IMR-90 (cell line): ENCODE results near the gene GLB1L. TPM values are rescaled to one million over a fixed set of nuclear protein-coding genes. Genes with fewer than 3 reads are reported as not detected.

Experiments used
- ATAC-seq: fragments of 200-7000 bp; cut with Tn5 transposase; 2 replicates; pipeline ENCODE4 v1.9.1; 2020; ENCODE audit warnings: low read depth, mild to moderate bottlenecking, moderate library complexity
- BruUV-seq: library from RNA; stranded (reverse); fragments of 400-500 nt; replicated peaks from 2 replicates; lab custom pipeline; 2021; lab: Mats Ljungman, UMichigan
- CTCF ChIA-PET: fragments of 300-600 bp; formaldehyde crosslinking; extraction: SDS; loops from one replicate; lab custom pipeline; 2021; ENCODE audit warnings: antibody characterized with exemption; lab: Yijun Ruan, JAX
- POLR2A ChIA-PET: fragments of 300-600 bp; sonication (Branson Sonifier 250); formaldehyde crosslinking; loops from one replicate; lab custom pipeline; 2022; ENCODE audit warnings: antibody characterized with exemption; ENCODE audit not compliant: unreplicated experiment; lab: Charles Lee
- DNase-seq: peaks from one replicate; pipeline ENCODE4 v3.0.0; 2013
- H2AFZ ChIP-seq: replicated peaks from 2 replicates; pipeline ENCODE3; 2013; ENCODE audit warnings: low read length, mild to moderate bottlenecking; ENCODE audit not compliant: poor library complexity
- H2AK5ac ChIP-seq: 2 replicates; pipeline ENCODE4 v1.6.1; 2013; ENCODE audit warnings: low read depth, low read length, inconsistent platforms
- H2AK9ac ChIP-seq: replicated peaks from 2 replicates; pipeline ENCODE3; 2013; ENCODE audit warnings: mild to moderate bottlenecking, low read depth, low read length, moderate library complexity; ENCODE audit not compliant: poor library complexity
- H2BK120ac ChIP-seq: 2 replicates; pipeline ENCODE4 v1.6.1; 2013; ENCODE audit warnings: low read depth, low read length, inconsistent platforms
- H2BK15ac ChIP-seq: 3 replicates; pipeline ENCODE4 v1.6.1; 2013; ENCODE audit warnings: low read depth, low read length, inconsistent platforms
- H2BK20ac ChIP-seq: 2 replicates; pipeline ENCODE4 v1.6.1; 2013; ENCODE audit warnings: low read depth, mild to moderate bottlenecking, inconsistent platforms, low read length, moderate library complexity
- H2BK5ac ChIP-seq: 2 replicates; pipeline ENCODE4 v1.6.1; 2013; ENCODE audit warnings: mild to moderate bottlenecking, low read depth, low read length, inconsistent platforms; ENCODE audit not compliant: poor library complexity, severe bottlenecking
- H3K14ac ChIP-seq: replicated peaks from 2 replicates; pipeline ENCODE4 v1.6.1; 2013; ENCODE audit warnings: low read depth, low read length, inconsistent platforms
- H3K18ac ChIP-seq: 2 replicates; pipeline ENCODE4 v1.6.1; 2013; ENCODE audit warnings: low read depth, low read length, control low read depth
- H3K23ac ChIP-seq: 2 replicates; pipeline ENCODE4 v1.6.1; 2013; ENCODE audit warnings: low read depth, low read length, inconsistent platforms
- H3K27ac ChIP-seq: 2 replicates; pipeline ENCODE4 v1.5.1; 2013; ENCODE audit warnings: mild to moderate bottlenecking, control low read depth, low read length; ENCODE audit not compliant: insufficient read depth
- H3K27me3 ChIP-seq: 2 replicates; pipeline ENCODE4 v1.6.1; 2013; ENCODE audit warnings: low read length; ENCODE audit not compliant: control insufficient read depth, insufficient read depth
- H3K36me3 ChIP-seq: 2 replicates; pipeline ENCODE4 v1.6.1; 2013; ENCODE audit warnings: low read length, mixed read lengths; ENCODE audit not compliant: control insufficient read depth, insufficient read depth
- H3K4ac ChIP-seq: 2 replicates; pipeline ENCODE4 v1.6.1; 2013; ENCODE audit warnings: low read depth, low read length, inconsistent platforms
- H3K4me1 ChIP-seq: 2 replicates; pipeline ENCODE4 v1.6.1; 2013; ENCODE audit warnings: low read length, mixed read lengths; ENCODE audit not compliant: control insufficient read depth, insufficient read depth
- H3K4me2 ChIP-seq: 2 replicates; pipeline ENCODE4 v1.6.1; 2013; ENCODE audit warnings: low read depth, mild to moderate bottlenecking, control low read depth, low read length, moderate library complexity
- H3K4me3 ChIP-seq: 2 replicates; pipeline ENCODE4 v1.5.1; 2013; ENCODE audit warnings: low read depth, mild to moderate bottlenecking, control low read depth, low read length, moderate library complexity; ENCODE audit not compliant: insufficient read depth
- H3K56ac ChIP-seq: 2 replicates; pipeline ENCODE4 v1.6.1; 2013; ENCODE audit warnings: low read length, inconsistent platforms; ENCODE audit not compliant: insufficient read depth; ENCODE audit errors: extremely low read depth
- H3K79me1 ChIP-seq, 2 experiments: 2 replicates each; pipeline ENCODE4 v1.6.1; 2013; ENCODE audit warnings: low read length in 2 of 2, inconsistent platforms in 1 of 2, low read depth in 1 of 2
- H3K9ac ChIP-seq: 2 replicates; pipeline ENCODE4 v1.6.1; 2013; ENCODE audit warnings: low read depth, low read length, control low read depth
- H3K9me1 ChIP-seq: 2 replicates; pipeline ENCODE4 v1.6.1; 2013; ENCODE audit warnings: low read length, inconsistent platforms; ENCODE audit not compliant: insufficient read depth
- H3K9me3 ChIP-seq: 2 replicates; pipeline ENCODE4 v1.6.1; 2013; ENCODE audit warnings: low read length; ENCODE audit not compliant: control insufficient read depth, insufficient read depth
- H4K20me1 ChIP-seq: 2 replicates; pipeline ENCODE4 v1.6.1; 2013; ENCODE audit warnings: low read length, inconsistent platforms; ENCODE audit not compliant: insufficient read depth
- H4K5ac ChIP-seq: 2 replicates; pipeline ENCODE4 v1.6.1; 2013; ENCODE audit warnings: mild to moderate bottlenecking, low read depth, low read length, control low read depth
- H4K8ac ChIP-seq, 2 experiments: 2 replicates each; pipeline ENCODE4 v1.6.1; 2013; ENCODE audit warnings: low read depth in 2 of 2, low read length in 2 of 2, control low read depth in 1 of 2, inconsistent platforms in 1 of 2
- H4K91ac ChIP-seq: 2 replicates; pipeline ENCODE4 v1.6.1; 2013; ENCODE audit warnings: low read depth, low read length, inconsistent platforms; ENCODE audit not compliant: insufficient read depth
- BHLHE40 ChIP-seq: fragments of 150-350 bp; IDR thresholded peaks from 2 replicates; pipeline ENCODE4 v1.6.1; 2016; ENCODE audit warnings: mild to moderate bottlenecking, low read depth, low read length
- CHD1 ChIP-seq: IDR thresholded peaks from 2 replicates; pipeline ENCODE4 v1.6.1; 2012; ENCODE audit warnings: low read depth, low read length, improper control_type of control experiment
- FOS ChIP-seq: fragments of 150-350 bp; IDR thresholded peaks from 2 replicates; pipeline ENCODE4 v1.6.1; 2016; ENCODE audit warnings: low read depth, low read length
- MAFK ChIP-seq: IDR thresholded peaks from 2 replicates; pipeline ENCODE4 v1.6.1; 2012; ENCODE audit warnings: low read depth, low read length, improper control_type of control experiment
- MAZ ChIP-seq: IDR thresholded peaks from 2 replicates; pipeline ENCODE4 v1.6.1; 2012; ENCODE audit warnings: low read depth, mild to moderate bottlenecking, low read length, improper control_type of control experiment, moderate library complexity, borderline replicate concordance
- RAD21 ChIP-seq: IDR thresholded peaks from 2 replicates; pipeline ENCODE4 v1.6.1; 2012; ENCODE audit warnings: low read length, improper control_type of control experiment
- RCOR1 ChIP-seq: IDR thresholded peaks from 2 replicates; pipeline ENCODE4 v1.6.1; 2012; ENCODE audit warnings: mild to moderate bottlenecking, low read length, improper control_type of control experiment; ENCODE audit not compliant: insufficient replicate concordance
- SMC3 ChIP-seq: fragments of 150-350 bp; IDR thresholded peaks from 2 replicates; pipeline ENCODE4 v1.6.1; 2016; ENCODE audit warnings: low read depth, mild to moderate bottlenecking, antibody characterized with exemption, low read length, moderate library complexity
- WGBS, 2 experiments: methylation state at CpG; one replicate each; pipeline versions ENCODE4 v1.1.5 to v1.1.7; 2013; ENCODE audit warnings: missing lambda C conversion rate in 2 of 2; ENCODE audit not compliant: insufficient read length in 1 of 2; ENCODE audit errors: extremely low coverage in 2 of 2; 5-methylcytosine and 5-hydroxymethylcytosine counted together
- dilution Hi-C: fragments of 300-500 bp; cut with HindIII; formaldehyde crosslinking; loops from one replicate; pipeline ENCODE4 v1.14.3; 2018; ENCODE audit warnings: low sequenced_read_pairs; ENCODE audit not compliant: unreplicated experiment
- in situ Hi-C: fragments of 300-500 bp; cut with MboI; formaldehyde crosslinking; loops from 3 replicates; pipeline ENCODE4 v1.14.3; 2019; ENCODE audit warnings: low sequenced_read_pairs, inconsistent platforms, mixed read lengths
- intact Hi-C: fragments of 100-400 bp; cut with micrococcal nuclease; formaldehyde crosslinking; loops from 2 replicates; pipeline ENCODE4 v1.10.0; 2022
- polyA plus RNA-seq, 3 experiments: library from polyadenylated mRNA; depleted of rRNA; stranded (reverse); fragments of >200 nt; gene quantifications; 2 replicates each; pipeline ENCODE4 v1.2.3, GENCODE V29; 2012; ENCODE audit warnings: low replicate concordance in 1 of 3
- total RNA-seq: library from RNA; depleted of rRNA; stranded (reverse); fragments of >200 nt; gene quantifications from 2 replicates; pipeline ENCODE4 v1.2.3, GENCODE V29; 2012
- TF ChIP-seq, protein P1 (sequence below): fragments of 150-350 bp; IDR thresholded peaks from 2 replicates; pipeline ENCODE4 v1.6.1; 2017; ENCODE audit warnings: mild to moderate bottlenecking, antibody characterized with exemption, low read length, low read depth
- TF ChIP-seq, protein P2 (sequence below): fragments of 150-350 bp; IDR thresholded peaks from 2 replicates; pipeline ENCODE4 v1.6.1; 2016; ENCODE audit warnings: low read depth, mild to moderate bottlenecking, low read length, moderate library complexity, borderline replicate concordance
- TF ChIP-seq, protein P3 (sequence below): conservative IDR thresholded peaks from 2 replicates; pipeline ENCODE4 v1.5.1; 2012; ENCODE audit warnings: mild to moderate bottlenecking, low read depth, low read length, improper control_type of control experiment

Gene GLB1L
- total and polyA plus RNA-seq, 2 of the 4 experiments (the other 2 are of a cell fraction) = 4.1 to 6.2 TPM

DNA sequence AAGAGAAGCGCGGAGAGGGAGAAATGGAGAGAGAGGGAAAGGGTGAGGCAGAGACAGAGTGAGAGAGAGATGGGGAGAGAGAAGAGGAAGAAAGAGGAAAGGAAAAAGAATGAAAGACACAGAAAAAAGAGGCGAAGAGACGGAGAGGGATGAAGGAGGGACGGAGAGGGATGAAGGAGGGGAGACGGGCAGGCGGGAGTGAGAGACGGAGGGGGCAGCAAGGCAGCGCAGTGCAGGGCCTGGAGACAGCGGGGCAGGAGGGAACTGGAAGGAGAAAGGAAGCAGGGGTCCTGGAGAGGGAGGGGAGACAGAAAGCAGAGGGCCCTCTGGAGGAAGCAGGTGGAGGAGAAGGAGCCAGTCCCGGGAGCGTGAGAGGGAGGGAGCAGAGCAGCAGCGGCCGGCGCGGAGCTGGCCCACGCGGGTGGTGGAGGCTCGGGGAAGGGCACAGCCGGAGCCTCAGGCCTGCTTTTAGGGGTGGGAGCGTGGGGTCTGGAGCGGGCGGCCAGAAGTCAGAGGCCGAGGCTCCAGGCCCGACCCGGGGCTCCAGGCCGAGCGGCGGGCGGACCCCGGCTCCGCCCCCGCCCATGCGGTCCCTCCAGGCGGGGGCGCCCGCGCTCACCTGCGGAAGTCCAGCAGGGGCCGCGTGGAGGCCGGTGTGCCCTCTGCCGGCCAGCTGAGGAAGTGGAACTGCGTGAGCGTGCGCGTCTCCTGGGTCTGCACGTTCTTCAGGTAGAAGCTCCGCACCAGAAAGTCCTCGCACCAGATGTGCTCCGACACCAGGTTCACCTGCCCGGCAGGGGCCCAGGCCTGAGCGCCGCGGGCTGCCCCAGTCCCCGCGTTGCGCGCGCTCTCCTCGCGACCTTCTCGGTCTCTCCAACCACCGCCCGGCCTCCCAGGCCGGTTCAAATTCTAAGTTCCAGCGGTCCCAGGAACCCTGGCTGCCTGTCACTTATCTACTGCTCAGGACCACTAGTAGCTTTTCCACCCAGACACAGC is 49.4 kb upstream of the GLB1L start:
- Histone ChIP-seq H4K20me1 (no peaks in the 10 kb centered on the region), H3K23ac (no peak overlapping the region), H3K4ac (peak overlapping the region; percentile 82), H3K27ac (peak overlapping the region; percentile 40; the same call in 1 of the 2 replicates), H2AK9ac (peak overlapping the region; percentile 94), H3K4me3 (peak overlapping the region; percentile 40), H4K8ac (peak overlapping the region; percentile 95), H3K14ac (peak overlapping the region; percentile 55; the same call in 1 of the 2 replicates), H2BK120ac (peak overlapping the region; percentile 74), H2AFZ (peak overlapping the region; percentile 95), H3K18ac (peak overlapping the region; percentile 10; the same call in 1 of the 2 replicates), H3K36me3 (no peaks in the 10 kb centered on the region), H3K9ac (peak overlapping the region; percentile 68), H4K91ac (peak overlapping the region; percentile 79), H3K9me3 (no peaks in the 10 kb centered on the region), H2BK5ac (no peak overlapping the region), H2BK15ac (peak overlapping the region; percentile 38; the same call in 2 of the 3 replicates), H3K27me3 (no peaks in the 10 kb centered on the region), H3K4me1 (peaks cover 12% of the 10 kb centered on the region), H4K5ac (peak overlapping the region; percentile 78), H3K9me1 (peaks cover 7% of the 10 kb centered on the region; the same call in 1 of the 2 replicates), H3K4me2 (peak overlapping the region; percentile 76), H3K79me1 (no peaks in the 10 kb centered on the region), H2AK5ac (peak overlapping the region; percentile 91), H2BK20ac (0 out of 2 replicates have a peak overlapping the region, but pooled peaks have one; percentile 3), H3K56ac (no peak overlapping the region)
- intact Hi-C loops (loop anchor here (1.0 to 5.0 kb wide), 5 partner anchors 17 to 238 kb away; partner anchors contain the start of genes ANKZF1, ATG9A and SLC23A3), in situ Hi-C loops (loop anchor here (5.0 kb wide), 1 partner anchor 122 kb away; the partner anchor contains the start of gene SLC23A3), dilution Hi-C loops (no loop called here)
- ATAC-seq (peak; percentile 93), DNase-seq (peak; percentile 70)
- 15% methylated on average over 49 of the region's 67 CpGs; no CpG with 5 or more reads in 1 of the 2 experiments for whole genome bisulfite sequencing, 2 experiments
- ChIA-PET CTCF (interaction anchor here (0.6 to 1.7 kb wide), 26 partner anchors 8 to 299 kb away, joined by 3 to 29 read pairs (median 4); partner anchors contain the start of genes ABCB6, ANKZF1, ATG9A and CNPPD1), POLR2A (no interaction called here)
- no TSS peak for BruUV-seq
- TF ChIP-seq, protein P1, sequence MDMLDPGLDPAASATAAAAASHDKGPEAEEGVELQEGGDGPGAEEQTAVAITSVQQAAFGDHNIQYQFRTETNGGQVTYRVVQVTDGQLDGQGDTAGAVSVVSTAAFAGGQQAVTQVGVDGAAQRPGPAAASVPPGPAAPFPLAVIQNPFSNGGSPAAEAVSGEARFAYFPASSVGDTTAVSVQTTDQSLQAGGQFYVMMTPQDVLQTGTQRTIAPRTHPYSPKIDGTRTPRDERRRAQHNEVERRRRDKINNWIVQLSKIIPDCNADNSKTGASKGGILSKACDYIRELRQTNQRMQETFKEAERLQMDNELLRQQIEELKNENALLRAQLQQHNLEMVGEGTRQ = no peak
- peak; percentile 70 for TF ChIP-seq BHLHE40
- no peak for TF ChIP-seq CHD1
- TF ChIP-seq SMC3 = peak; percentile 94
- TF ChIP-seq, protein P2, sequence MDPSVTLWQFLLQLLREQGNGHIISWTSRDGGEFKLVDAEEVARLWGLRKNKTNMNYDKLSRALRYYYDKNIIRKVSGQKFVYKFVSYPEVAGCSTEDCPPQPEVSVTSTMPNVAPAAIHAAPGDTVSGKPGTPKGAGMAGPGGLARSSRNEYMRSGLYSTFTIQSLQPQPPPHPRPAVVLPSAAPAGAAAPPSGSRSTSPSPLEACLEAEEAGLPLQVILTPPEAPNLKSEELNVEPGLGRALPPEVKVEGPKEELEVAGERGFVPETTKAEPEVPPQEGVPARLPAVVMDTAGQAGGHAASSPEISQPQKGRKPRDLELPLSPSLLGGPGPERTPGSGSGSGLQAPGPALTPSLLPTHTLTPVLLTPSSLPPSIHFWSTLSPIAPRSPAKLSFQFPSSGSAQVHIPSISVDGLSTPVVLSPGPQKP = no peak
- TF ChIP-seq FOS = no peak
- peak; percentile 93; the same call in 1 of the 2 replicates for TF ChIP-seq MAZ
- TF ChIP-seq MAFK = no peak
- TF ChIP-seq RAD21 = peak; percentile 80
- TF ChIP-seq, protein P3, sequence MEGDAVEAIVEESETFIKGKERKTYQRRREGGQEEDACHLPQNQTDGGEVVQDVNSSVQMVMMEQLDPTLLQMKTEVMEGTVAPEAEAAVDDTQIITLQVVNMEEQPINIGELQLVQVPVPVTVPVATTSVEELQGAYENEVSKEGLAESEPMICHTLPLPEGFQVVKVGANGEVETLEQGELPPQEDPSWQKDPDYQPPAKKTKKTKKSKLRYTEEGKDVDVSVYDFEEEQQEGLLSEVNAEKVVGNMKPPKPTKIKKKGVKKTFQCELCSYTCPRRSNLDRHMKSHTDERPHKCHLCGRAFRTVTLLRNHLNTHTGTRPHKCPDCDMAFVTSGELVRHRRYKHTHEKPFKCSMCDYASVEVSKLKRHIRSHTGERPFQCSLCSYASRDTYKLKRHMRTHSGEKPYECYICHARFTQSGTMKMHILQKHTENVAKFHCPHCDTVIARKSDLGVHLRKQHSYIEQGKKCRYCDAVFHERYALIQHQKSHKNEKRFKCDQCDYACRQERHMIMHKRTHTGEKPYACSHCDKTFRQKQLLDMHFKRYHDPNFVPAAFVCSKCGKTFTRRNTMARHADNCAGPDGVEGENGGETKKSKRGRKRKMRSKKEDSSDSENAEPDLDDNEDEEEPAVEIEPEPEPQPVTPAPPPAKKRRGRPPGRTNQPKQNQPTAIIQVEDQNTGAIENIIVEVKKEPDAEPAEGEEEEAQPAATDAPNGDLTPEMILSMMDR = peak; percentile 99
- TF ChIP-seq RCOR1 = peak; percentile 39
